GM13976 (cell line): ENCODE measurements around the gene CYP39A1.

Experiments used
- DNase-seq: peaks from one replicate; pipeline ENCODE4 v3.0.0; 2012; ENCODE audit warnings: low spot score
- in situ Hi-C: fragments of 300-500 bp; cut with MboI; formaldehyde crosslinking; loops from one replicate; pipeline ENCODE4 v1.12.0; 2022; ENCODE audit warnings: low sequenced_read_pairs, mixed read lengths, inconsistent platforms; ENCODE audit not compliant: unreplicated experiment
- TF ChIP-seq, protein P1 (sequence below): IDR thresholded peaks from 2 replicates; pipeline ENCODE4 v1.5.1; 2012; ENCODE audit warnings: borderline replicate concordance, mild to moderate bottlenecking; ENCODE audit not compliant: insufficient read depth; ENCODE audit errors: extremely low read depth, missing control alignments, control extremely low read depth

CYP39A1 gene

DNA sequence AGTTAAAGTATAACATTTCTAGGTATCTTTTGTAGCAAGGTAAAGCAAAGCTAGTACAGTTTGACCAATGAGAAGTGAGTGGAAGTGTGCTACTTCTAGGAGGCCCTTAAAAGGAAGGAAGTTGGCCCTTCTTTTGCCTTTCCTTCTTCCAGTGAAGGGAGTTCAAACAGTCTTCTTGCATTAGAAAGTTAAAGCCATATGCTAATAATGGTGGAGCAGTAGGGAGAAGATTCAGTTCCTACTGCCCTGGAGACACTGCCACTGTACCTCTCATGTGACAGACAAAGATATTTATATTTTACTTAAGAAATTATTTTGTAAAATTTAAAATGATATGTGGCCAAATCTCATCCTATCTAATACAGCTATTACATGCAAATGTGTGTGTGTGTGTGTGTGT is 135.4 kb downstream of the CYP39A1 start:
- TF ChIP-seq, protein P1, sequence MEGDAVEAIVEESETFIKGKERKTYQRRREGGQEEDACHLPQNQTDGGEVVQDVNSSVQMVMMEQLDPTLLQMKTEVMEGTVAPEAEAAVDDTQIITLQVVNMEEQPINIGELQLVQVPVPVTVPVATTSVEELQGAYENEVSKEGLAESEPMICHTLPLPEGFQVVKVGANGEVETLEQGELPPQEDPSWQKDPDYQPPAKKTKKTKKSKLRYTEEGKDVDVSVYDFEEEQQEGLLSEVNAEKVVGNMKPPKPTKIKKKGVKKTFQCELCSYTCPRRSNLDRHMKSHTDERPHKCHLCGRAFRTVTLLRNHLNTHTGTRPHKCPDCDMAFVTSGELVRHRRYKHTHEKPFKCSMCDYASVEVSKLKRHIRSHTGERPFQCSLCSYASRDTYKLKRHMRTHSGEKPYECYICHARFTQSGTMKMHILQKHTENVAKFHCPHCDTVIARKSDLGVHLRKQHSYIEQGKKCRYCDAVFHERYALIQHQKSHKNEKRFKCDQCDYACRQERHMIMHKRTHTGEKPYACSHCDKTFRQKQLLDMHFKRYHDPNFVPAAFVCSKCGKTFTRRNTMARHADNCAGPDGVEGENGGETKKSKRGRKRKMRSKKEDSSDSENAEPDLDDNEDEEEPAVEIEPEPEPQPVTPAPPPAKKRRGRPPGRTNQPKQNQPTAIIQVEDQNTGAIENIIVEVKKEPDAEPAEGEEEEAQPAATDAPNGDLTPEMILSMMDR, result no peak
- in situ Hi-C loops, result no loop called here
- no peak for DNase-seq

GRCh38 chr6:46513533-46513932 is 139.1 kb downstream of the CYP39A1 start:
- no peak for DNase-seq
- TF ChIP-seq, protein P1, result no peak
- in situ Hi-C loops, result no loop called here

- no peak for DNase-seq
- TF ChIP-seq, protein P1, result no peak
- in situ Hi-C loops, result no loop called here
Measured at GRCh38 chr6:46511320-46511719, 141.3 kb downstream of the CYP39A1 start.

- TF ChIP-seq, protein P1, result no peak
- DNase-seq, result no peak
- in situ Hi-C loops, result no loop called here
Measured at GRCh38 chr6:46510651-46511050, 142.0 kb downstream of the CYP39A1 start.

DNA sequence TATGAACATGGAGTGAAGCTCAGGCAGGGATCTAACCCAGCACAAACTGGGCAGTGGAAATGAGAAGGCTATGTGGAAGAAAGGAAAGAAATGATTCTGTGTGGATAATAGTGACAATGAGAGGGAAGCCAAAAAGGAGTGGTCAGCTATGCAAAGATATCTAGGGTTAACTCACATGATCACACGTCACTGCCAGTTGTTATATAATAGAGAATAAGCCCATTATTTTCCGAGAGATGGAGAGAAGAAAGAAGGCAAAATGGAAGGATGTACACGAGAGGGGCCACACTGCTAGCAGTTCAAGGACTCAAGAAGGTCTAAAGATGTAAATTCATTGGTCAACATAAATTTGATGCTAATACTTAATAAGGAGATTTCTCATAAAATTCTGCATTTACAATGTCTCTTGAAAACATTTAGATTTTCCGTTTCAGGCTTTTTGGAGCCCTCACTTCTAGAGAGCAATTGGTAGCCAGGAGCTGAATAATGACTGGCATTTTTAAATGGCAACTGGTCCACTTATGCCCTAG is 142.6 kb downstream of the CYP39A1 start:
- in situ Hi-C loops, result no loop called here
- DNase-seq, result no peak
- TF ChIP-seq, protein P1, result no peak

DNA sequence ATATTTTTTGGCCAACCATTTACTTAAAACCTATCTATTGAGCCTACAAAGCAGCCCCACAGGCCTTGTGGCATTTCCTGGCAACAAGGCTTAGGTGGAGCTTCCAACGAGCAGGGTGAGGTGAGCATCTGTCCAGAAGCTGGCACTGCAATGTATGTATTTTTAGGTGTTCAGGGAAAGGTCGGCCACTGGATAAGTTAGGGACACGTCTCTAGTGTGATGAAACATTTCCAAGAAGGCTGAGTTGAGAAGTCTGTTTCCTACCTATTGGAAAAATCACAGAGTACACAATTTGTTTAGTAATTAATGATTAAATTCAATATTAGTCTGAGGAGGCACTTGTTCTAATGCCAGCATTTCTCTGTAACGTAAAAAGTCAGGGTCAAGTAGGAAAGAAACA is 143.6 kb downstream of the CYP39A1 start:
- TF ChIP-seq, protein P1, result no peak
- in situ Hi-C loops, result no loop called here
- DNase-seq, result no peak

GRCh38 chr6:46507426-46507825 is 145.2 kb downstream of the CYP39A1 start:
- in situ Hi-C loops, result no loop called here

More at GRCh38 chr6:46507426-46507825, 145.2 kb downstream of the CYP39A1 start:
- TF ChIP-seq, protein P1, result no peak
- DNase-seq, result no peak
